GM13977 (cell line): ENCODE measurements around the gene CHKB.

Source experiments
- DNase-seq: peaks from one replicate; pipeline ENCODE4 v3.0.0; 2012; ENCODE audit warnings: low spot score
- CTCF ChIP-seq: IDR thresholded peaks from 2 replicates; pipeline ENCODE4 v1.5.1; 2012; ENCODE audit warnings: mild to moderate bottlenecking, control low read depth; ENCODE audit not compliant: insufficient read depth; ENCODE audit errors: extremely low read depth, missing control alignments
- in situ Hi-C: fragments of 300-500 bp; cut with MboI; formaldehyde crosslinking; loops from one replicate; pipeline ENCODE4 v1.12.0; 2022; ENCODE audit warnings: low sequenced_read_pairs, low pct_unique_long_range_greater_than_20kb, mixed read lengths, inconsistent platforms; ENCODE audit not compliant: unreplicated experiment

CHKB gene

DNA sequence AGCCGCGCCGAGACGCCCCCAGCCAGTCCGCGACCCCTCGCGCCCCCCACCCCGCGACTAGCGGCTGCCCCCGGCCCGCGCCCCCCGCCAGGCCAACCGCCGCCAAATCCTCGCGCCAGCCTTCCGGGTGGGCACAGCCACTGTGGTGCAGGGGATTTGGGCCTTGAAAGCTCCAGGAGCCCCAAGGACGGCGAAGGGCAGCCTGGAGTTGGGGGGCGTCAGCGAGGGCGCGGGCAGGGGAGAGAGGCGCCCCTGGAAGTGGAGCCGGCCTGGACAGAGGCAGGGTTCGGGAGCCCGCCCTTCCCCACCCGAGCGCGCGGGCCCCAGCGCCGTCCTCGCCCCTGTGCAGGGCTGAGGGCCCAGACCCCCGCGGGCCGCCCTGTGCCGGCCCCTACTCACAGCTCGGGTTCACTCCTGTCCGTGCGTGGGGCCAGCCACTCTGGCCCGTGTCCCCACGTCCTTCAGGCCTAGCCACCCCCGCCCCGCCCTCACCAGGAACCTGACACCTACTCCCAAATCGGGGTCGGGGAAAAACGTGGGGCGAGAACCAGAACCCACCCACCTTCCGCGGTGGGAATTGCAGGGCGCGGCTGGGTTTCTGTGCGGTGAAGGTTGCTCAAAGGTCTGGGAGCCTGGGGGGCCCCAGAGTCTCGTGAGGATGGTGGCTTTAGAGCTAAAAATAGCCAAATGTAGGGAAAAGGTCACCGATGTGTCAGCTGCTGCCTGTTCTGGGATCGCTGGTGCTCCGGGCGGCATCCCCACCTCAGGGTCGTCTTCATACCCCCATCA is 4.5 kb downstream of the CHKB start, which contains the start of gene CPT1B:
CPT1B (minus strand) TSS at position 441 of the 789 bp plus-strand sequence. CDS start 512 bp downstream, outside the sequence.
- no peak for DNase-seq
- in situ Hi-C loops = no loop called here
- TF ChIP-seq CTCF = no peak

DNA sequence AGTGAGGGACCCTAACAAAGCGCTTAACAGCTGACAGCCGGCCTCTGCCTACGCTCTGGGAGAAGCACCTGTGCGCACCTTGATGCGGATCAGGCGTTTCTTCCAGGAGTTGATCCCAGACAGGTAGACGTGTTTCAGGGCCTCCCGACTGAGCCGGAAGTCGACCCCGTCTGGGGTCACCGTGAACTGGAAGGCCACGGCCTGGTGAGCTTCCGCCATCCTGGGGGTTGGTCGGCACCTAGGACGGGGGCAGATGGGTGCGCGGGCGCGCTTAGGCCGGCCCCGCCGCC is 5.0 kb downstream of the CHKB start:
- in situ Hi-C loops = no loop called here
- TF ChIP-seq CTCF = no peak
- no peak for DNase-seq

DNA sequence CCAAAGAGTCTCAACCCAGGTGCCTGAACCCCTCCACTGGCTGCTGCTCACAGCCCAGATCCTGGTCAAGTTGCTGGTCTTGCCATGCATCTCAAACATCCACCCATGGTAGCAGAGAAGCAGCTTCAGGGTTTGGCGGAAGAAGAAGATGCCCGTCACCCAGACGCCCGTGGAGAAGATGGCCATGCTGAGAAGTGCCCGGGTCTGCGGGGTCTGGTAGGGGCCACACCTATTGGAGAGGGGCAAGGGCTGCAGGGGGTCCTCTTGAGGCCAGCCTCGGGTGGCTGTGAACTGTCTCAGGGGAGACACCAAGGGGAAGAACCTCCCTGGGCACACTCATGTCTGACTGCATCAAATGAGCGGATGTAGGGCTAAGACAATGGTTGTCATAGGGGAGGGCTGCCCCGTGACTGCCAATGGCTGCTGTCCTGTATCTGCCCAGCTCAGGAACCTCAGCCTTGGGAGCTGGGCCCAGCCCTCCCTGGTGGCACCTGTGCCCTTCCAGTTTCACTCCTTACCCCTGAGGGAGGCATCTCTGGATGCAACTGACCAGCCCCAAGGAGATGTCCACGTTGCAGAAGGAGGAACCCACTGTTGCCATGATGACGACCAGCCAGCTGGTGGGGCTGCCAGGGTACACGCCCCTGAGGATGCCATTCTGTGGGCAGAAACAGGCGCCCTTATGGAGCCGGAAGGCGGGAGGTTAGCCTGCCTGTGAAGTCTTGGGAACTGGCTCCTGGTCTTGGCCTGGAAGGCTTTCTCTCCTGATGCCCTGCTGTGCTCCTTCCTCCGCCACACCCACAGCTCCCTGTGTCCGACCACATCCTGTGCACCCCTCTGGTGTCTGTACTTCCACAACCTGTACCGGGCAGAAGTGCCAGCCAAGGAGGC is 5.6 kb downstream of the CHKB start:
- DNase-seq = no peak
- in situ Hi-C loops = no loop called here
- no peak for TF ChIP-seq CTCF

GRCh38 chr22:50576070-50576469 is 6.6 kb downstream of the CHKB start:
- TF ChIP-seq CTCF = no peak
- in situ Hi-C loops = no loop called here
- no peak for DNase-seq

DNA sequence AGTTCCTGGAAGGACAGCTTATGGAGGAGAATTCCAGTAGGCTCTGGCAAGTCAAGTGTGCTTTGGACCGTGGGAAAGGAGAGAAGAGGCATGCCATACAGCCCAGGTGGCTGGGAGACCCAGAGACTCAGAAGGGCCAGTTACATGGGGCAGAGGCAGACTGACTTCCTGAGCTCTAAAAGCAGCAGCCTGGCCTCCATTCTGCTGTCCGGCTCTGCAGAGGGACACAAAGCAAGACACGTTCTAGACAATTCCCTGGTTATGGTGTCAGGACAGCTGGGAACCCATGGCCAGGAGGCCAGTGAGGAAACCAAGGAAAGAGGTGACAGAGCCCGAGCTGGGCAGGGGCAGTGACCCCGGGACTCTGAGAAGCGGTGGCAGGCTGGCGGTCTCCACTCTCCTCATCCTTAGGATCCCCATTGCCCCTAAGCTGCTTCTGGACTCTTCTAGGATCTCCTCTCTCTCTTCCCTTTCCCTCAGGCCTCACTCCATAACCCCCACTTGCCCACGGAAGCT is 7.2 kb downstream of the CHKB start:
- no peak for TF ChIP-seq CTCF
- no peak for DNase-seq
- in situ Hi-C loops = no loop called here

- no peak for TF ChIP-seq CTCF
- DNase-seq = no peak
- in situ Hi-C loops = no loop called here
Observed at GRCh38 chr22:50574383-50574755, 8.3 kb downstream of the CHKB start.
